Subcutaneous adipose tissue (tissue), 4 donors: ENCODE data around the gene SRGAP1. TPM values are rescaled to one million over a fixed set of nuclear protein-coding genes. Genes with fewer than 3 reads are reported as not detected.

Experiments used
- total RNA-seq, 4 donors: library from RNA; depleted of rRNA; stranded (reverse); fragments of >200 nt; gene quantifications; one replicate each; pipeline ENCODE4 v1.1.0, GENCODE V29; 2016
- TF ChIP-seq, protein P1 (sequence below): fragments of 450-650 bp; IDR thresholded peaks from one replicate; pipeline ENCODE4 v1.5.1; 2016; ENCODE audit warnings: low read depth, mild to moderate bottlenecking, control low read depth, antibody characterized with exemption, moderate library complexity

The SRGAP1 gene
- total RNA-seq, 4 donors from 2014 or later: 10.0 to 27.2 (median 23.8) TPM

DNA sequence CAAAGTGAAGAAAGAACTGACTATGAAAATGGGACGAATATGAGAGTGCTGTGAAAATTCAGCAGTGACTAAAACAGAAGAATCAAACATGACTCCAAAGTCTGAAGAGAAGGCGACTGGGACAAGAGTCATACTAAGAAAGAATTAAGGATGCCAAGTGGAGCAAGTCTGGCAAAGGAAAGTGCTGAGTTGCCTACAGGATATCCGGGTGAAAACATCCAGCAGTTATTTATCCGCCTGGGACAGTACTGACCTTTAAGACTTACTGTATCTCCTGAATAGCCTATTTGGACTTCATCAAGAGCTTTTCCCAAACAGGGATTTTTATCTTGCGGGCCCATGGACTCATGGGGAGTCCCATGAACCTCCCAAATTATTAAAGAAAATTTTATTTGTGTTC is 336.5 kb downstream of the SRGAP1 start:
- TF ChIP-seq, protein P1, sequence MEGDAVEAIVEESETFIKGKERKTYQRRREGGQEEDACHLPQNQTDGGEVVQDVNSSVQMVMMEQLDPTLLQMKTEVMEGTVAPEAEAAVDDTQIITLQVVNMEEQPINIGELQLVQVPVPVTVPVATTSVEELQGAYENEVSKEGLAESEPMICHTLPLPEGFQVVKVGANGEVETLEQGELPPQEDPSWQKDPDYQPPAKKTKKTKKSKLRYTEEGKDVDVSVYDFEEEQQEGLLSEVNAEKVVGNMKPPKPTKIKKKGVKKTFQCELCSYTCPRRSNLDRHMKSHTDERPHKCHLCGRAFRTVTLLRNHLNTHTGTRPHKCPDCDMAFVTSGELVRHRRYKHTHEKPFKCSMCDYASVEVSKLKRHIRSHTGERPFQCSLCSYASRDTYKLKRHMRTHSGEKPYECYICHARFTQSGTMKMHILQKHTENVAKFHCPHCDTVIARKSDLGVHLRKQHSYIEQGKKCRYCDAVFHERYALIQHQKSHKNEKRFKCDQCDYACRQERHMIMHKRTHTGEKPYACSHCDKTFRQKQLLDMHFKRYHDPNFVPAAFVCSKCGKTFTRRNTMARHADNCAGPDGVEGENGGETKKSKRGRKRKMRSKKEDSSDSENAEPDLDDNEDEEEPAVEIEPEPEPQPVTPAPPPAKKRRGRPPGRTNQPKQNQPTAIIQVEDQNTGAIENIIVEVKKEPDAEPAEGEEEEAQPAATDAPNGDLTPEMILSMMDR: no peak

DNA sequence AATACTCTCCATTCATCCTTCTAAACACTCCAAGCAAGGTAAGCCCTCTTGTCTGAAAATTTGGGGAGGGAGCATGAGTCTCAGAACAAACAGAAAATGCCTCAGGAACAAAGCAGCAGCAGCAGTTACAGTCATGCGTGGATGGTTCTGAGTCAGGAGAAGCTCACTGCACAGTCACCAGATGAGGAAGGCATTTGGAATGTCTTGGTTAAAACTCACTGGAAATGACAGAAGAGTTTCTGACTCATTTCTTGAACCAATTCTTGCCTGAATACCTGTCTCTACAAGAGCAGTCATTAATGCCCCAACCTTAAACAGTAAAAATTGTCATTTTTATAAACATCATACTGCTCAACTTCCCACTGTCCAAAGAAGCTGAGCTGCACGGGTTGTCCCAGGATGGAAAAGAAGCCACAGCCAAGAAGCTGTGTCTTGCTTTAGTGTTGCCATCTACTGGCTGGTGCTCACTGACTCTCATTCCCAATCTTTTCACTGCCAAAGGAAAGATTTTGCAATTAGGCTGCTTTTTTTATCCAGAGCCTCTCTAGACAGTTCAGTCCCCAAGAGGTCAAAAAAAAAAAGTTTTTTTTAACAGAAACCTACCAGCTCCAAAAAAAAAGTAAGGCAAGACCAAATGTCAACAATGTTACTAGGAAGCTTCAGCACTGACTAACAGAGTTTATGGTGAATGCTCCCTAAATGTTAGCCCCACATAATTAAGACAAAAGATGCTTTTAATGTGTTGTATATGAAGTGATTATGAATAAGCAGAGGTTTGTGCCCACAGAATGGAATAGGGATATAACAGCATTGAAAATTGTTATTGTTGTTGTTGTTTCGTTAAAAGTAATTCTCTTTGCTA is 337.2 kb downstream of the SRGAP1 start:
- TF ChIP-seq, protein P1: no peak

DNA sequence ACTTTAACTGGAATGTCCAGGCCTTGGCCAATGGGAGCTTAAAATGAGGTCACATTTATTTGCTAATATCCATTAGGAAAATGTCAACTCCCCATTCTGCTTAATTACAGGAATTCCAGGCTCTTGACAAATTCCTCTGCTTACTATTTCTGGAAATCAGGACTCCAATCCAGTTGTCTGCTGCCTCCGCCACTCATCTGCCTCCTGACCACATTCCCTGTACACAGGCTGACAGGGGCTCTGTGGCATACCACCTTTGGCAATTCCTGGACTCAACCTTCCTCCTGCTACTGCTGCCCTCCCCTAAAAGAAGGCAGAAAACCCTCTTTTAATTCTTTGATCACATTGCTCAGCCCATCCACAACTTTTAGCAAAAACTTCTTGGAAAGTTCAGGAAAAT is 339.7 kb downstream of the SRGAP1 start:
- TF ChIP-seq, protein P1: no peak

DNA sequence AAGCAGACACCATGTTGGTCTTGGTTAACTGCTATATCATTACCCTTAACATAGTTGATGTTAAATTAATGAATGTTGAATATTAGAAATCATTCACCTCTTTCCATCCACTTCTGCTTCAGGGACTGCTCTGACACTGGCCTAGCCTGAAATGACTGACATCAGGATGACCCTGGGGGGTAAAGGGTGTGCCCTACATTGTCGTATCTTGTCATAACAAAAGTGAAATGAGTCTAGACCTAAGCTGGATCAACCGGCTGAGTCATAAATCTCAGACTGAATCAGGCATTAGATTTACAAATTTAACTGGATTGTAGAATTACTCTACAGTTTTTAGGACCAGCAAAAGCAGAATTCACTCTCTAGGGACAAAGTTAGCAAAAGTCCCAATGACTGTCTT is 342.3 kb downstream of the SRGAP1 start:
- TF ChIP-seq, protein P1: no peak

DNA sequence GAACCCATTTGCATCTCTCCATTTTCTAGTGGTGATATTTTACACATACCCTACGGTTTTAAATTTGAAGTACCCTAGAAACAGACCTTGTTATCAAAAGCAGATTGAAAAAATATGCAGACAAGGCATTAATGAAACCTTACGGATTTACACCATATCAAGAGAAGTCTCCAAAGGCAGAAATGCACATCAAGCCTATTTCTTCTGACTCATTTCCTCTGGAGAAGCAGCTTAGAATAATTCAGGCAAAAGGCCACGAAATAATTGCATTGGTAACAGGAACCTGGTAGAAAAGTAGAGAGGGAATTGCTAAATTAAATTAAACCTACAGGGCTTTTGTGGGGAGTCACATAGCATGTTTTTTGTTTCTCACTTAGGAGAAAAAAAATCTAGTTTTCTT is 342.9 kb downstream of the SRGAP1 start:
- TF ChIP-seq, protein P1: no peak

DNA sequence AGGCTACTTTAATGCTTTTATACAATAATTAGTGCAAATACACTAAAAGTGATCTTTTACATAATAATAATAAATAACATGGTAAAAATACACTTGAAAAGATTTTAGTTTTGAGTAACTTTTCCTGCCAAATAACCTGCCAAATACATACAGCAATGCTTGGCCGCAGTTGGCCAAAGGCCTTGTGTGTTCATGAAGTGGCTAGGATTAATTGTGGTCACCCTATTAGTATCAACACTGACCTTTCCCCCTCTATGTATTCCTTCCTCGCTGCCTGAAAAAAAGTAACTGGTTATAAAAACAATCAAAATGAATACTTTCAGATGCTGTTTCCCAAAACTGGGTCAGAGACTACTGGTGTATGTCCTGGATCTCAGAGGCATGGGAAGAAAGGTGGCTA is 343.3 kb downstream of the SRGAP1 start:
- TF ChIP-seq, protein P1: no peak

DNA sequence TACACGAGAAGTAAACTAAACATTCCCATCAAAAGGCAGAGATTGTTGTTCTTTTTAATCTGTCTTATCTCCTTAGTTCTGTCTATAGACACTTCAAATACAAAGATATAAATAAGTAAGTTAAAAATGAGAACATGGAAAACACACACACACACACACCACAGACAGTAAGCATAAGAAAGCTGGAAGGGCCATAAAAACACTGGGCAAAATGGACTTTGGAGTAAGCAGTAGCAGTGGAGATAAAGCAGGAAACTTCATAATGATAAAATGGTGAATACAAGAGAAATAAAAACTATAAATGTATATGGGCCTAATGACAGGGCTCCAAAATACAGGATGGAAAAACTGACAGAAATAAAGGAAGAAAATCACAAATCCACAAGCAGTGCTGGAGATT is 345.0 kb downstream of the SRGAP1 start:
- TF ChIP-seq, protein P1: no peak
